HepG2 (cell line): ENCODE measurements around the gene FGA. TPM values are rescaled to one million over a fixed set of nuclear protein-coding genes. Genes with fewer than 3 reads are reported as not detected.

Source experiments
- FOXM1 ChIP-seq: sonication (generic); formaldehyde crosslinking; IDR thresholded peaks from 2 replicates; pipeline ENCODE4 v1.5.0; 2020; ENCODE audit warnings: missing genetic modification reagents
- FOXP1 ChIP-seq, 2 experiments: fragments of 450-650 bp in 1 of 2; IDR thresholded peaks; 2 replicates each; pipeline ENCODE4 v1.6.1; 2017 to 2018; ENCODE audit warnings: antibody characterized with exemption in 1 of 2
- GZF1 ChIP-seq: sonication (generic); formaldehyde crosslinking; IDR thresholded peaks from 2 replicates; pipeline ENCODE4 v1.5.1; 2020; ENCODE audit warnings: mild to moderate bottlenecking, missing genetic modification reagents
- KLF6 ChIP-seq: IDR thresholded peaks from 2 replicates; pipeline ENCODE4 v1.8.0; 2016; ENCODE audit warnings: missing biosample characterization, missing genetic modification reagents
- MAZ ChIP-seq, 2 experiments: sonication (generic) in 1 of 2; formaldehyde crosslinking in 1 of 2; IDR thresholded peaks; 2 replicates each; pipeline versions ENCODE4 v1.5.0 to v1.6.1; 2012 to 2020; ENCODE audit warnings: low read depth in 2 of 2, mild to moderate bottlenecking in 2 of 2, borderline replicate concordance in 1 of 2, improper control_type of control experiment in 1 of 2, low read length in 1 of 2, missing genetic modification reagents in 1 of 2, moderate library complexity in 1 of 2
- MBD4 ChIP-seq: IDR thresholded peaks from 2 replicates; pipeline ENCODE4 v1.6.1; 2012; ENCODE audit warnings: low read length, inconsistent platforms, borderline replicate concordance
- MED13 ChIP-seq: sonication (generic); formaldehyde crosslinking; IDR thresholded peaks from 2 replicates; pipeline ENCODE4 v1.5.0; 2020; ENCODE audit warnings: missing genetic modification reagents
- NAIF1 ChIP-seq: sonication (generic); formaldehyde crosslinking; IDR thresholded peaks from 2 replicates; pipeline ENCODE4 v1.5.0; 2020; ENCODE audit warnings: mild to moderate bottlenecking, missing genetic modification reagents, borderline replicate concordance
- RAD51 ChIP-seq: fragments of 450-650 bp; IDR thresholded peaks from 2 replicates; pipeline ENCODE4 v1.6.1; 2016; ENCODE audit warnings: borderline replicate concordance
- SOX5 ChIP-seq: IDR thresholded peaks from 2 replicates; pipeline ENCODE4 v1.6.1; 2016; ENCODE audit warnings: borderline replicate concordance
- ZNF329 ChIP-seq: sonication (generic); formaldehyde crosslinking; IDR thresholded peaks from 2 replicates; pipeline ENCODE4 v1.9.0; 2021; ENCODE audit warnings: low read depth, mild to moderate bottlenecking, missing genetic modification reagents
- ZNF382 ChIP-seq: sonication (generic); formaldehyde crosslinking; IDR thresholded peaks from 2 replicates; pipeline ENCODE4 v1.5.0; 2020; ENCODE audit warnings: missing genetic modification reagents, mild to moderate bottlenecking, borderline replicate concordance
- ZNF556 ChIP-seq: sonication (generic); formaldehyde crosslinking; IDR thresholded peaks from 2 replicates; pipeline ENCODE4 v1.4.0; 2020; ENCODE audit warnings: mild to moderate bottlenecking, missing genetic modification reagents, borderline replicate concordance
- ZSCAN20 ChIP-seq: sonication (generic); formaldehyde crosslinking; IDR thresholded peaks from 2 replicates; pipeline ENCODE4 v1.4.0; 2020; ENCODE audit warnings: missing genetic modification reagents, mild to moderate bottlenecking, borderline replicate concordance
- polyA plus RNA-seq, 8 experiments: library from polyadenylated mRNA; depleted of rRNA in 3 of 8; stranded (reverse) in 7 of 8; unstranded in 1 of 8; fragments of >200 nt; fragmentation: Illumina TruSeq in 4 of 8; extraction: Trizol in 4 of 8; gene quantifications; 2 replicates each; pipeline versions ENCODE4 v1.2.1 to v1.2.3, GENCODE V29; 2011 to 2016; ENCODE audit warnings: low read depth in 4 of 8, missing spikeins in 1 of 8, mixed read lengths in 1 of 8; ENCODE audit not compliant: insufficient read depth in 1 of 8
- total RNA-seq, 5 experiments: library from RNA; depleted of rRNA; stranded (reverse); fragments of >200 nt; fragmentation: Illumina TruSeq; extraction: Trizol; gene quantifications; 2 replicates each; pipeline ENCODE4 v1.2.3, GENCODE V29; 2016; ENCODE audit warnings: low read depth in 1 of 5
- TF ChIP-seq, protein P1 (sequence below): IDR thresholded peaks from 2 replicates; pipeline ENCODE4 v1.6.1; 2018; ENCODE audit warnings: missing genetic modification reagents
- TF ChIP-seq, protein P2 (sequence below): sonication (generic); formaldehyde crosslinking; IDR thresholded peaks from 2 replicates; pipeline ENCODE4 v1.4.0; 2020; ENCODE audit warnings: missing genetic modification reagents, borderline replicate concordance
- TF ChIP-seq, protein P3 (sequence below): sonication (generic); formaldehyde crosslinking; IDR thresholded peaks from 2 replicates; pipeline ENCODE4 v1.5.0; 2020; ENCODE audit warnings: mild to moderate bottlenecking, missing genetic modification reagents, borderline replicate concordance
- TF ChIP-seq, protein P4 (sequence below): sonication (generic); formaldehyde crosslinking; IDR thresholded peaks from 2 replicates; pipeline ENCODE4 v1.8.0; 2022; ENCODE audit warnings: missing genetic modification reagents, mild to moderate bottlenecking, moderate library complexity, borderline replicate concordance
- TF ChIP-seq, protein P5 (sequence below): sonication (generic); formaldehyde crosslinking; IDR thresholded peaks from 2 replicates; pipeline ENCODE4 v1.4.0; 2020; ENCODE audit warnings: mild to moderate bottlenecking, missing genetic modification reagents
- TF ChIP-seq, protein P6 (sequence below): sonication (generic); formaldehyde crosslinking; IDR thresholded peaks from 2 replicates; pipeline ENCODE4 v1.5.1; 2020; ENCODE audit warnings: mild to moderate bottlenecking, missing genetic modification reagents, borderline replicate concordance

Gene FGA
- total and polyA plus RNA-seq, 2 of the 13 experiments (the other 11 are each of a cell fraction or from before 2014, with no cell fraction given): 640 to 1,523 TPM

DNA sequence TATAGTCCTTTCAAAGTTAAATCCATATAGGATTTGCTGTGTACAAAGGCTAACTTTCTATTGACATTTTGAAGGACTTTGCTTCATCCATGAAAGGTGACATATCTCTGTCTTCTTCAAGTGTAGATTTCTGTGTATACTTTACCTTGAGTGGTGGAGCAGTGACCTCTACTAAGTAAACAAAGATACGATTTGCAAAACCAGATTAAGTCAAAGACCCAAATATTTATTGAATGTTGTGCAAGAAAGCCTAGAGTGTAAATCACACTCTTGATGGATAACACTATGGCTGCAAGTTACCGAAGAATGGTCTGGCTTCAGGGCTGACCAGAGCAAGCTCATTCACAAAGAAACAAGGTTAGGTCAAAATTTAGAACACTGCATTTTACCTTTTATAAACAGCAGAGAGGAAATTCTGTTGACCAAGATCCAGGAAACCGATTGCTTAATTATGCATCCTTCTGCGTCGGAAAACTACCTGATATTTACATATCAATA lies 27.3 kb upstream of the FGA start (continued):
- TF ChIP-seq ZSCAN20 (CRISPR knock-in tag) (0 out of 2 replicates have a peak, but pooled peaks have one; percentile 70), FOXM1 (CRISPR knock-in tag) (no peak), ZNF382 (CRISPR knock-in tag) (no peak), MBD4 (peak; percentile 99), SOX5 (peak; percentile 98), KLF6 (CRISPR knock-in tag) (peak; percentile 76), MAZ (IDR thresholded peaks at IDR 0.05; ENCODE audit: borderline replicate concordance, low read depth, low read length) (0 out of 2 replicates have a peak, but pooled peaks have one; percentile 26), MAZ (CRISPR knock-in tag; IDR thresholded peaks at IDR 0.05; ENCODE audit: low read depth) (peak; percentile 48; the same call in 1 of the 2 replicates), ZNF329 (CRISPR knock-in tag) (no peak), NAIF1 (CRISPR knock-in tag) (0 out of 2 replicates have a peak, but pooled peaks have one; percentile 25), FOXP1 (IDR thresholded peaks at IDR 0.05) (peak; percentile 90), FOXP1 (CRISPR knock-in tag; IDR thresholded peaks at IDR 0.05) (peak; percentile 99), GZF1 (peak; percentile 72; the same call in 1 of the 2 replicates), RAD51 (no peak), MED13 (CRISPR knock-in tag) (peak; percentile 98), ZNF556 (CRISPR knock-in tag) (no peak; the same call in 1 of the 2 replicates)
- TF ChIP-seq, protein P1, sequence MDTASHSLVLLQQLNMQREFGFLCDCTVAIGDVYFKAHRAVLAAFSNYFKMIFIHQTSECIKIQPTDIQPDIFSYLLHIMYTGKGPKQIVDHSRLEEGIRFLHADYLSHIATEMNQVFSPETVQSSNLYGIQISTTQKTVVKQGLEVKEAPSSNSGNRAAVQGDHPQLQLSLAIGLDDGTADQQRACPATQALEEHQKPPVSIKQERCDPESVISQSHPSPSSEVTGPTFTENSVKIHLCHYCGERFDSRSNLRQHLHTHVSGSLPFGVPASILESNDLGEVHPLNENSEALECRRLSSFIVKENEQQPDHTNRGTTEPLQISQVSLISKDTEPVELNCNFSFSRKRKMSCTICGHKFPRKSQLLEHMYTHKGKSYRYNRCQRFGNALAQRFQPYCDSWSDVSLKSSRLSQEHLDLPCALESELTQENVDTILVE (CRISPR knock-in tag): peak; percentile 96
- TF ChIP-seq, protein P2, sequence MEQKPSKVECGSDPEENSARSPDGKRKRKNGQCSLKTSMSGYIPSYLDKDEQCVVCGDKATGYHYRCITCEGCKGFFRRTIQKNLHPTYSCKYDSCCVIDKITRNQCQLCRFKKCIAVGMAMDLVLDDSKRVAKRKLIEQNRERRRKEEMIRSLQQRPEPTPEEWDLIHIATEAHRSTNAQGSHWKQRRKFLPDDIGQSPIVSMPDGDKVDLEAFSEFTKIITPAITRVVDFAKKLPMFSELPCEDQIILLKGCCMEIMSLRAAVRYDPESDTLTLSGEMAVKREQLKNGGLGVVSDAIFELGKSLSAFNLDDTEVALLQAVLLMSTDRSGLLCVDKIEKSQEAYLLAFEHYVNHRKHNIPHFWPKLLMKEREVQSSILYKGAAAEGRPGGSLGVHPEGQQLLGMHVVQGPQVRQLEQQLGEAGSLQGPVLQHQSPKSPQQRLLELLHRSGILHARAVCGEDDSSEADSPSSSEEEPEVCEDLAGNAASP: peak; percentile 98
- TF ChIP-seq, protein P3, sequence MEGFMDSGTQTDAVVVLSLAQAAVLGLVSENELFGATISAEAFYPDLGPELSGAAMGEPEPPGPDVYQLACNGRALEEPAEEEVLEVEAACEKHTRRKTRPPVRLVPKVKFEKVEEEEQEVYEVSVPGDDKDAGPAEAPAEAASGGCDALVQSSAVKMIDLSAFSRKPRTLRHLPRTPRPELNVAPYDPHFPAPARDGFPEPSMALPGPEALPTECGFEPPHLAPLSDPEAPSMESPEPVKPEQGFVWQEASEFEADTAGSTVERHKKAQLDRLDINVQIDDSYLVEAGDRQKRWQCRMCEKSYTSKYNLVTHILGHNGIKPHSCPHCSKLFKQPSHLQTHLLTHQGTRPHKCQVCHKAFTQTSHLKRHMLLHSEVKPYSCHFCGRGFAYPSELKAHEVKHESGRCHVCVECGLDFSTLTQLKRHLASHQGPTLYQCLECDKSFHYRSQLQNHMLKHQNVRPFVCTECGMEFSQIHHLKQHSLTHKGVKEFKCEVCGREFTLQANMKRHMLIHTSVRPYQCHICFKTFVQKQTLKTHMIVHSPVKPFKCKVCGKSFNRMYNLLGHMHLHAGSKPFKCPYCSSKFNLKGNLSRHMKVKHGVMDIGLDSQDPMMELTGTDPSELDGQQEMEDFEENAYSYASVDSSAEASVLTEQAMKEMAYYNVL (CRISPR knock-in tag): peak; percentile 88; the same call in 1 of the 2 replicates
- TF ChIP-seq, protein P4, sequence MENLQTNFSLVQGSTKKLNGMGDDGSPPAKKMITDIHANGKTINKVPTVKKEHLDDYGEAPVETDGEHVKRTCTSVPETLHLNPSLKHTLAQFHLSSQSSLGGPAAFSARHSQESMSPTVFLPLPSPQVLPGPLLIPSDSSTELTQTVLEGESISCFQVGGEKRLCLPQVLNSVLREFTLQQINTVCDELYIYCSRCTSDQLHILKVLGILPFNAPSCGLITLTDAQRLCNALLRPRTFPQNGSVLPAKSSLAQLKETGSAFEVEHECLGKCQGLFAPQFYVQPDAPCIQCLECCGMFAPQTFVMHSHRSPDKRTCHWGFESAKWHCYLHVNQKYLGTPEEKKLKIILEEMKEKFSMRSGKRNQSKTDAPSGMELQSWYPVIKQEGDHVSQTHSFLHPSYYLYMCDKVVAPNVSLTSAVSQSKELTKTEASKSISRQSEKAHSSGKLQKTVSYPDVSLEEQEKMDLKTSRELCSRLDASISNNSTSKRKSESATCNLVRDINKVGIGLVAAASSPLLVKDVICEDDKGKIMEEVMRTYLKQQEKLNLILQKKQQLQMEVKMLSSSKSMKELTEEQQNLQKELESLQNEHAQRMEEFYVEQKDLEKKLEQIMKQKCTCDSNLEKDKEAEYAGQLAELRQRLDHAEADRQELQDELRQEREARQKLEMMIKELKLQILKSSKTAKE (CRISPR knock-in tag): peak; percentile 98
- TF ChIP-seq, protein P5, sequence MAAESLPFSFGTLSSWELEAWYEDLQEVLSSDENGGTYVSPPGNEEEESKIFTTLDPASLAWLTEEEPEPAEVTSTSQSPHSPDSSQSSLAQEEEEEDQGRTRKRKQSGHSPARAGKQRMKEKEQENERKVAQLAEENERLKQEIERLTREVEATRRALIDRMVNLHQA (CRISPR knock-in tag): no peak
- TF ChIP-seq, protein P6, sequence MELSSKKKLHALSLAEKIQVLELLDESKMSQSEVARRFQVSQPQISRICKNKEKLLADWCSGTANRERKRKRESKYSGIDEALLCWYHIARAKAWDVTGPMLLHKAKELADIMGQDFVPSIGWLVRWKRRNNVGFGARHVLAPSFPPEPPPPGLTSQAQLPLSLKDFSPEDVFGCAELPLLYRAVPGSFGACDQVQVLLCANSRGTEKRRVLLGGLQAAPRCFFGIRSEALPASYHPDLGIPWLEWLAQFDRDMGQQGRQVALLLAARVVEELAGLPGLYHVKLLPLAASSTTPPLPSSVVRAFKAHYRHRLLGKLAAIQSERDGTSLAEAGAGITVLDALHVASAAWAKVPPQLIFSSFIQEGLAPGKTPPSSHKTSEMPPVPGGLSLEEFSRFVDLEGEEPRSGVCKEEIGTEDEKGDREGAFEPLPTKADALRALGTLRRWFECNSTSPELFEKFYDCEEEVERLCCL (CRISPR knock-in tag): no peak; the same call in 1 of the 2 replicates
